Skeletal muscle tissue (tissue), 4 donors: Measurements from ENCODE around the gene GNB1L. TPM values are rescaled to one million over a fixed set of nuclear protein-coding genes. Genes with fewer than 3 reads are reported as not detected.

Experiments
- H3K27ac ChIP-seq: one replicate; pipeline ENCODE4 v1.7.0; 2013; ENCODE audit warnings: mild to moderate bottlenecking, low read depth, low read length, inconsistent platforms
- H3K27me3 ChIP-seq, 3 donors: one replicate each; pipeline ENCODE4 v1.7.0; 2013; ENCODE audit warnings: low read length in 3 of 3; ENCODE audit not compliant: control insufficient read depth in 3 of 3, insufficient read depth in 3 of 3
- H3K36me3 ChIP-seq, 3 donors: one replicate each; pipeline ENCODE4 v1.7.0; 2013; ENCODE audit warnings: low read length in 3 of 3; ENCODE audit not compliant: control insufficient read depth in 3 of 3, insufficient read depth in 3 of 3
- H3K4me1 ChIP-seq, 3 donors: one replicate each; pipeline ENCODE4 v1.7.0; 2013; ENCODE audit warnings: low read length in 3 of 3, mild to moderate bottlenecking in 3 of 3; ENCODE audit not compliant: control insufficient read depth in 3 of 3, insufficient read depth in 3 of 3
- H3K4me3 ChIP-seq, 3 donors: one replicate each; pipeline ENCODE4 v1.7.0; 2013; ENCODE audit warnings: low read length in 3 of 3
- H3K9ac ChIP-seq, 3 donors: one replicate each; pipeline ENCODE4 v1.7.0; 2013; ENCODE audit warnings: low read length in 3 of 3, mild to moderate bottlenecking in 3 of 3, moderate library complexity in 2 of 3, low read depth in 1 of 3
- H3K9me3 ChIP-seq, 3 donors: one replicate each; pipeline ENCODE4 v1.7.0; 2013; ENCODE audit warnings: low read length in 3 of 3; ENCODE audit not compliant: control insufficient read depth in 3 of 3
- total RNA-seq: library from RNA; depleted of rRNA; stranded (reverse); fragments of >200 nt; gene quantifications from one replicate; pipeline ENCODE4 v1.2.3, GENCODE V29; 2014
- donor health status: Osteomylitis.

The GNB1L gene
- total RNA-seq, 1 donor from 2014 or later: 4.7 TPM

DNA sequence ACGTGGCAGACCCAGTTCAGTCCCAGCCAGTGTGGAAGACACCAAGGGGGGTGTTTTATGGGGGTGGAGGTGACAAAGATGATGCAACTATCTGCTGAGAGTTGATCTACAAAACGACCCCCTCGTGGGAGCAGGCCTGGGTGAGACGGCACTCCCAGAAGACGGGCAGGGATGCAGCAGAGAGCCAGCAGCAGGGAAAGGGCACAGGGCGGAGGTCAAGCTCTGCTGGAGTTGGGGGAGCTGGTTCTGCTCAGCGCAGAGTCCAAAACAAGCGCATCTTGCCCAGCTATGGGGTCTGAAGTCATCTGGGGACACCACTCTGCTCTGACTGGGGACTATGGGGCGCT is 3.9 kb downstream of the GNB1L start:
- H3K4me3 ChIP-seq: no peak overlapping the region
- H3K36me3 ChIP-seq: peaks cover 28 to 29% (median 28%) of the 10 kb centered on the region in 3 donors
- H3K27ac ChIP-seq: no peak overlapping the region
- H3K27me3 ChIP-seq: no peaks in the 10 kb centered on the region
- no peaks in the 10 kb centered on the region for H3K9me3 ChIP-seq
- H3K4me1 ChIP-seq: peaks cover 28 to 65% (median 40%) of the 10 kb centered on the region in 3 donors
- H3K9ac ChIP-seq: peak overlapping the region in 1 of 3 donors; percentile 6

DNA sequence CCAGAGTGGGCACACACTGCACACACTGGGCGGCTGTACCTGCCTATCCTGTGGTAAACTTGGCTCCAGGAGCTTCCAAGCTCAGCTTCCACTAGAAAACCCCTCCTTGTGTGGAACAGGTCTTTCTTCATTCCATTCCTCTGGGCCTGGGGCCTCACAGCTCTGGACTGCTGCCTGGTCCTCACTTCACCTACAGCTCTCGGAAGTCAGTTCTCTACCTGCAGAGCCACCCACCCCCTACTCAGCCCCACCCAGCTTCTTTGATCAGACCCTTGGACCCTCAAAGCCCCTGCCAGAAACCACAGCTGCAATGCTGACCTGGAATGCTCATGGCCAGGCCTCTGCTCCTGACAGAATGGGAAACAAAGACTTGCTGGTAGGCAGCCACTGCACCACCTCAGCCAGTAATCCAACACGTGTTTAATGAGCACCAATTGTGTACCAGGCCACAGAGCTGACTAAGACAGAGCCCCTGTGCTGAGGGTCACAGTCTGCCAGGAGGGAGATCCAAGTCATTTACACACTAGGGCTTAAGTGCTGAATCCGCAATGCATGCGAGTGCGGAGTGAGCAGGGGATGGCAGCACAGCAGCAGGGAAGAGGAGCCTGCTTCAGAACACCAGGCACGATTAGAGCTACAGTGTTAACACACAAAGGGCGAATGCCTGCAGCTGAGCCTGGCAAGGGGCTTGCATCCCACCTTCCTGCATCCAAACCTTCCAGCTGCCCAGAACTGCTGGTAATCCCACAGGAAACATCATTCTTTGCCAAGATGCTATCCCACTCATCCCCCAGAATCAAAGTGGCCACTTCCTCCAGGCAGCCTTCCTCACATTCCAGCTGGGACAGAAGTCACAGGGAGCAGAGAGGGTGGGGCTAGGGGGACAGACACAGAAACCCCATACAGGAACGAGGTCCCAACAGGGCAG is 4.6 kb downstream of the GNB1L start:
- no peaks in the 10 kb centered on the region for H3K9me3 ChIP-seq
- H3K4me1 ChIP-seq: peaks cover 24 to 65% (median 35%) of the 10 kb centered on the region in 3 donors
- H3K4me3 ChIP-seq: no peak overlapping the region
- H3K27me3 ChIP-seq: no peaks in the 10 kb centered on the region
- H3K36me3 ChIP-seq: peaks cover 28 to 29% (median 28%) of the 10 kb centered on the region in 3 donors
- H3K9ac ChIP-seq: peak overlapping the region in 2 of 3 donors; percentile 6 to 16
- no peak overlapping the region for H3K27ac ChIP-seq

DNA sequence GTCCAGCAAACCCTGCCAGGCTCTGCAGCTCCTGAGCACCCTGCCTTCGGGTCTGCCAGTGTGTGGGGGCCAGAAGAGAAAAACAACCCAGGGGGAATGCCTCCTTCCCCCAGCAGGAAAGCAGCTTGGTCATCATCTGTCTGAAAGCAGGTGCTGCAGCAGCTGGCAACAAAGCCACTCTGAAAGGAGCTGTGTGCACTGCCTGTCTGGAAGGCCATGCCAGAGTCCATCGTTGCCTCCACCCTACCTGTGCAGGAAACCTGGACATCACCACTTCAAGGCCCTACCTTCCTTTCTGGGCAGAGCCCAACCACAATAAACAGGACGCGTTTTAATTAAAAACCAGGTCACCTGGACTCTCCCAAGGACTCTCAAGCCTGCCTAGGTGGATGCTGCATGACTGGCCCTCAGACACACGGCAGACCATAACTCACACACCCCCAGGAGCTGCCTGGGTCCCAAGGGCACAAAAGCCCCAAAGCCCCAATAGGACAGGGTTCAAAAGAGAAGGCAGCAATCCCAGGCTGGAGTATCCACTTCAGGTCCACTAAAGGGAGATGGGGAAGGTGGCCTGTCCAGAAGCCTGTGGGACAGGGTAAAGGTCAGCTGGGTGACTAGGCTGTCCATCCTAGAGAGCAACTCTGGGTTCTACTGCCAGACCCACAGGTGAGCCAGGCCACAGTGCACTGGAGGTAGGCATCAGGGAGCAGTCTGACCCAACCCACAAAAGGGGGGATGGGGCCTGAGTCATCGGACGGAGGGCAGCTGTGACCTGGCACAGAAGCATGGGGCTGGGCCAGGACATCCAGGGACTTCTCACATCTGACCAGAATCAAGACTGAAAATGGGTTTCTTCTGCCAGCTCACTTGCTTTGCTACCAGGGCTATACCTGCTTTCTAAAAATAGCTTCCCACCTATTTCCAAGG is 6.1 kb downstream of the GNB1L start:
- H3K4me1 ChIP-seq: peaks cover 34 to 69% (median 44%) of the 10 kb centered on the region in 3 donors
- peaks cover 28 to 29% (median 28%) of the 10 kb centered on the region in 3 donors for H3K36me3 ChIP-seq
- H3K27ac ChIP-seq: no peak overlapping the region
- H3K9me3 ChIP-seq: no peaks in the 10 kb centered on the region
- H3K4me3 ChIP-seq: no peak overlapping the region
- H3K27me3 ChIP-seq: no peaks in the 10 kb centered on the region
- no peak overlapping the region for H3K9ac ChIP-seq

DNA sequence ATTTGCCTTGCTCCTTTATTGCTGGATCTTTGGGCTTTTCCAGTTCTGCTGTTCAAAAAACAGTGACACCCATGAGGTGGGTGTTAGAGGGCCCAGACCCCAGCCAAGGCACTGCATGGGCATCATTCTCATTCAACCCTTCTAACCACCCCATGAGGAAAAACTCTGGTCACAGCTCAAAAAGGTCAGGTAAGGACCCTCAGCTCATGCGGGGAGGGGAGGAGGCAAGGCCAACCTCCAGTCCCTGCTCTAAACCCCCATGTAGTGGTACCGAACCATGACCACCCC is 7.4 kb downstream of the GNB1L start:
- H3K9ac ChIP-seq: no peak overlapping the region
- H3K27ac ChIP-seq: no peak overlapping the region
- no peaks in the 10 kb centered on the region for H3K27me3 ChIP-seq
- H3K4me1 ChIP-seq: peaks cover 27 to 66% (median 35%) of the 10 kb centered on the region in 3 donors
- H3K36me3 ChIP-seq: peaks cover 25 to 27% (median 26%) of the 10 kb centered on the region in 3 donors
- no peaks in the 10 kb centered on the region for H3K9me3 ChIP-seq
- H3K4me3 ChIP-seq: no peak overlapping the region

DNA sequence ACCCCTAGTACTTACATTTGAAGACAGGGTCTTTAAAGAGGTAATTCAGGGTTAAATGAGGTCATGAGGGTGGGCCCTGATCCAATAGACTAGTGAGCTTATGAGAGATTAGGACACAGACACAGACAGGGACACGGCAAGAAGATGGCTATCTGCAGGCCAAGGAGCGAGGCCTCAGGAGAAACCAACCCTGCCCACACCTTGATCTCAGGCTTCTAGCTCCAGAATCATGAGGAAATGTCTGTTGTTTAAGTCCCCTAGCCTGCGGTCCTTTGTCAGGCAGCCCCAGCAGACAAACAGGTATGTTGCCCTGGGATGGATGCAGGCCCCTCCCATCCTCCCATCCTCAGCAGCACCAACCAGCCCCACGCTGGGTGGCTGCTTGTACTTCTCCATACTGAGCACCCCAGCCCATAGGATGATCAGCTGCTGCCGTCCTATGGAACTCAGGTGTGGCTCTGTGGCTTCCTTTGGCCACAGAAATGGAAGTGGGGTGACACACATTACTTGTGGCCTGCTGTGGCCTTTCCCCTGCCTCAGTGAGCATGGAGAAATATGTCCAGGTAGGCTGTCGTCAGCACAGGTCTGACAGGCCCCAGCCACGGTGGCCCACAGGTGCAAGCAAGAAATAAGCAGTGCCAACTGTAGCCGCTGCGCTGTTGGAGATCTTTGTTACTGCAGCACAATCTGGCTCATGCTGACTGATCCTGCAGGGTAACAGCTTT is 7.9 kb downstream of the GNB1L start:
- Histone ChIP-seq H3K4me3 (no peak overlapping the region), H3K27me3 (no peaks in the 10 kb centered on the region), H3K4me1 (peaks cover 27 to 61% (median 35%) of the 10 kb centered on the region in 3 donors), H3K27ac (no peak overlapping the region), H3K9ac (no peak overlapping the region), H3K9me3 (no peaks in the 10 kb centered on the region), H3K36me3 (peaks cover 20 to 22% (median 21%) of the 10 kb centered on the region in 3 donors)

DNA sequence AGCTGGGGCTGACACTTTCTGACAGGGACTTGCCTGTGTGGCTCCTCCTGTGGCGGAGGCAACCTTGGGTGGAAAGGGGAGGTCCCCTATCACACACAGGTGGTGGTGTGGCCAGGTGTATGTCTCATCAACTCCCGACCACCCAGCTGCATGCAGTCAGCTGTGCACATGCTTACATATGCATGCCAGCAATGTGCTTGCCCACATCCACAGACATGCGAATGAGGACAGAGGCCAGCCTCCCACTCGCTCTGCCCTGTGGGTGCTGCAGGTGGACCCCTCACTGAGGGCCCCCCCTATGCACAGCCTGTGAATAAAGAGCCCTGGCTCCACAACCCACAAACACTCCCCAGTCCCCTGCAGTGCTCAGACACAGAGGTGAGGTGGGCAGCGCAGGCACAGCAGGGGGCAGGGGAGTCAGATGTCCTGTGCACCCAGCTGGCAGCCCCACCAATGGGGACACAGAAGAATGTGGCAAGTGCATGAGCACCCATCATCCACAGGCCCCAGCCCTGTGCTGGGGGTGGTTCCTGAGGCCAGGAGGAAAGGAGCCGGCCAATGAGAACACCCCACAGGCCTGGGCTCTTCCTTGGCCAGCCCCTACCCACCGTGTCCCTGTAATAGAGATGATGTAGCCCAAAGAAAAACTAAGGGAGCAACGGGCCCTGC is 9.5 kb downstream of the GNB1L start:
- Histone ChIP-seq H3K9ac (peak overlapping the region in 2 of 3 donors; percentile 45 to 66), H3K36me3 (peaks cover 4 to 8% (median 7%) of the 10 kb centered on the region in 3 donors), H3K9me3 (no peaks in the 10 kb centered on the region), H3K4me3 (peak overlapping the region in 1 of 3 donors; percentile 32), H3K4me1 (peaks cover 27 to 52% (median 32%) of the 10 kb centered on the region in 3 donors), H3K27me3 (no peaks in the 10 kb centered on the region), H3K27ac (peak overlapping the region; percentile 34)

DNA sequence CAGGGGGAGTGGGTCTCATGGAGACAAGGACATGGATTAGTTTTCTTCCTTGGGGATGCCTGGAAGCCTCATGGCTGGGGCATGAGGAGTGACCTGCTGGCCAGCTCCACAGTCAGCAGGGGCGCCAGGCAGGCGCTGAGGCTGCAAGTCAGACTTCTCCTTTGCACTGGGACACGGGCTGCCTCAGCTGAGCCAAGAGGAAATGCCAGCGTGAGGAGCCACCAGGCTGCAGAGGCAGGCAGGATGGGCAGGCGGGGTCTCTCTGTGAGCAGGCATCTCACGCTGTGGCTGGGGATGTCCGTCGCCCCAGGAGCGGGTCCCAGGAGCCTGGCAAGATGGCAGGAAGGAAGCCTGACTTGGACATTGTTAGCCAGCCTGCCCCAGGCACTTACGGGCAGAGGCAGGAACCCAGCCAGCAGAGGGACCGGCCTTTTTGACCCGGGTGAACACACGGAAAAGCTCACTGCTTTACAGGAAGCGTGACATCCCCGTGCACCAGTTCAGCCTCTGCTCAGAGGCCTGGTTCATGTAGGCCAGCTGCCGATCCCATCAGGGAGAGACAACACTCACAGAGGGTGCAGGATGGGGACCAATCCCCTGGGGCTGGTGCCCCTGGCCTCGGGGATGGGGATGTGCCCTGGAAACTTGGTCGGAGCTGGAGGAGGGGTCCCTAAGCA is 10.2 kb downstream of the GNB1L start:
- no peaks in the 10 kb centered on the region for H3K27me3 ChIP-seq
- H3K4me3 ChIP-seq: peak overlapping the region in 2 of 3 donors; percentile 32 to 41
- H3K9me3 ChIP-seq: no peaks in the 10 kb centered on the region
- peaks cover 0 to 7% (median 5%) of the 10 kb centered on the region in 3 donors for H3K36me3 ChIP-seq
- H3K9ac ChIP-seq: peak overlapping the region in 2 of 3 donors; percentile 45 to 66
- peak overlapping the region; percentile 34 for H3K27ac ChIP-seq
- H3K4me1 ChIP-seq: peaks cover 27 to 46% (median 29%) of the 10 kb centered on the region in 3 donors

DNA sequence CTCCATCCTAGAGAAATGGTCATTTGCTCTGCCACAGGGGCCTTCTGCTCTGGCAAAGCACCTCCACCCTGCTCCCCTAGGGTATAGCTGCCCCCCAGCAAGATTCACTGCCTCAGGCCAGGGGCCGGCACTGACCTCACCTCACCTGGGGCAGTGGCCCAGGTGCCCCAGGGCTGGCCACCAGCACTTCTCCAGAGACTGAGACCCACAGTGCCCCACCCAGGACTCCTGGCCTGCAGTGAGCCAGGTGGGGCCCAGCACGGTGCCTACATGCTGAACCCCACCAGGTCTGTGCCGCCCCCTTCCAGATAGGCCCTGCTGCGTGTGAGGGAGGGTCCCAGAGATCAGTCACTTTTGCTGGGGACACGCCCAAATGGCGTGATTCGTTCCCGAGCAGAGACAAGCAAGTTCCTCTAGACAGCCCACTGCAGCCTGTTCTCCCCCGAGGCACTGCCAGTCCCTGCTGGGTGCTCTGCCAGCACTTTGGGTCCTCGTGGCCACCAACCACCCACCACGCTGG is 10.8 kb downstream of the GNB1L start:
- peaks cover 26 to 44% (median 27%) of the 10 kb centered on the region in 3 donors for H3K4me1 ChIP-seq
- H3K27ac ChIP-seq: peak overlapping the region; percentile 34
- H3K9me3 ChIP-seq: no peaks in the 10 kb centered on the region
- peaks cover 0 to 7% (median 5%) of the 10 kb centered on the region in 3 donors for H3K36me3 ChIP-seq
- H3K27me3 ChIP-seq: no peaks in the 10 kb centered on the region
- H3K4me3 ChIP-seq: no peak overlapping the region
- peak overlapping the region; percentile 8 to 45 (median 10) for H3K9ac ChIP-seq
